NCI-H446 (cell line): Measurements from ENCODE around the gene RBM20.

Experiments used
- DNase-seq, 2 experiments: peaks; one replicate each; lab custom pipeline; 2025; lab: John Stamatoyannopoulos, UW

The RBM20 gene

DNA sequence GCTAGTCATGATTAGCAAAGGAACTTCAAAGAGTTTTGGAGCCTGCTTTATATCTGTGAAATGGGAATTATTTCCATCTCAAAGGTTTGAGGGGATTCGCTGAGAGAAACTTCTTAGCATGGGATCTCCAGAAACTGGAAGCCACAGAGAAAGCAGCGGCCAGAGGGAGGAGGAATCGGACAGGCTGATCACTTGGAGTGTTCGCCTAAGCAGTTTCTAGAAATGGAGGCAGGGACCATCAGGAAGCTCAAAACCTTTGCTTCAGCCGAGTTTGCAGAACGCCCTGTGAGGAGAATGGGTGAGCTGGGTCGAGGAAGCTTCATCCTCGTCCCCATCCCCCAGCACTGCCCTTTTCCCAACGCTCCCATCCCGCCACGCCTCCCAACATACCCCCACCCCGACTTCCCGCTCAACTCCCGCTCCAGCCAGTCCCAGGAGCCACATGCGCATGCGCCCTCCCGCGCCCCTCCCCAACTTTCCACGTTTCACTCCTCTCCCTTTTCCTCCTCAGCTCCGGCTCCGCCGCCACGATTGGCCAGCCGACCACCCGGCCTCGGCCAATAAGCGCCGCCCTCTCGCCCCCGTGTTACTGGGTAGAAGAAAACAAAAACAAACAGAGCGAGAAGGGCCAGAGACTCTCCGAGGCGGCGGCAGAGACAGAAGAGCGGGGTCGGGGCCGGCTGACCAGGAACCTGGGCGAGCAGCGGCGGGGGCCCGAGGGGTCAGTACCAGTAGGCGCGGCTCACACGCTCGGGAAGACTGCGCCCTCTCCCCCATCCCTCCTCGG is 227.4 kb downstream of the RBM20 start, which contains the start of gene PDCD4:
Gene PDCD4, plus strand, starts transcription at position 631 of the 787 bp plus-strand sequence. CDS start 4,100 bp downstream, outside the sequence.
- DNase-seq: peak; percentile 94

DNA sequence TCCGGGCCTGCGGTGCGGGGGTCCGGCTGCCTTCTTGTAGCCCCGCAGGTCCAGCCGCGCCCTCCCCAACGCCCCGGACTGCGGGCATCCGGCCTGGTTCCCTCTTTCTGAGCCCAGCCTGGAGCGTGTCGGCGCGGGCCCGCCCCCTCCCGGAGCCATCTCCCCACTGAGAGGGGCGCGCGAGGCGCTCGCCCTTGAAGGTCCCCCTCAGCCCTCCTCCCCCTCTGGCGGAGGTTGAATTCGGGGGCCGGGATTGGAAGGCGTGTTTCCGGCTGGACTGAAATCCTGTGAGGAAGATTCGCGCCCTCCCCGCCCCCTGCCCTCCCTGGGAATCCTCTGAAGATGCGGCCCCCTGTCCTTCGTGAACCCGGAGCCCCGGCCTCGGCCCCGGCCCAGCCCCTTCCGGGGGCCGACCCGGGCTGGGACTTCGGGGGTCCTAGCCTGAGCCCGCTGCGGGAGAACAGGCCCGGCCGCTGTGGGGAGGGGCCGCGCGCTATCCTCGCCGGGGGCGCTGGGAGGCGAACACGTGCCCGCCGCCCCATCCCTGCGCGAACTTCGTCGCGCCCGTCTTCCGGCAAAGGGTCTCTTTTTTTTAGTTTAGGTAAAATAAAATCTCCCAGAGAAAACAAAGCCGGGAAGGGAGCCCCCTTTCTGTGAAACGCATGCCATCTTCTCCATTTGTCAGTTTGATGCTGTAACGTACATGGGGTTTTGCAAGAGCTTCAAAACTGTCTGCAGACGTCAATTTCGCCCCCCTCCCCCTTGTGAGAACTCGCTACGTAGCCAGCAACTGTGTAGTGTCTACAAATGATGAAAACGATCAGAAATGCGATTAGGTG is 228.2 kb downstream of the RBM20 start:
- DNase-seq: peak; percentile 66 to 82

DNA sequence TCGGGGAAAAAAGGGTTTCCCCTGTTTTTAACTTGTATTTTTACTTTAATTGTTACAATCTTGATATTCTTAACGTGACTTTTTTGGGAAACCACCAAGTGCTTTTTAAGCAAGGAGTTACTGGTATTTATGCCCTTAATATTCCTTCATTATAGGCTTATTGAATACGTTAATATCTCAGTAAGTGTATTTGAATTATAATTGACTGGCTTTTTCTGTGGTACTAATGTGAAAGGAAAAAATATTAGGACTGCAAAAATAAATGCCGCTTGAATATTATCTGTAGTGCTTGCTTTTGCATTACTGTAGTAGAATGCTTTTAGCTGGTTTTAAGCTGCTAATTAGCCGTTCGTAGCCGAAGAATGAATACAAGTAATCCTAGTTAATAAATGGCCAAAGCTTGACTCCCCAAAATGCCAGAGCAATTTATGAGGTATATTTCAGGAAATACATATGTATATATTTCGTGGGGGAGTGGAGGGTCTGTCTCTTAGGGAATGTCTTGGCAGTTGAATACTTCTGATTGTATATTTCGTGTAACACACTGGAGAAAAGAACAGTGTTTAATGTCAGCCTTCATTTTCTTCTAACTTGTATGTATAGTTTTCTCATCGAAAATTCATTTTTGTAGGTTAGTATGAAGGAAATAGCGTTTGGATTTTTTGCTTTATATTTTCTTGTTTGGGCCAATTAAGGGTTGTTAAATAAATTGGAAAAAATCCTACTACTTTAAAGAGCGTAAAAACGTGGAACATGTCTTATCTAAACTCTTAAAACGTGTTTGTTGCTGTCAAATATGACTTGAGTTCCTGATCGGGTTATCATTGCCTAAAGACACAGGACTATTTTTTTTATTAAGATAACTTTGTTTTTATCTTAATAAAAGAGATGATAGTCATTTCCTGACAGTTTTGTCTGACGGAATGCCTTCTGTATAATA is 229.1 kb downstream of the RBM20 start:
- DNase-seq: no peak

DNA sequence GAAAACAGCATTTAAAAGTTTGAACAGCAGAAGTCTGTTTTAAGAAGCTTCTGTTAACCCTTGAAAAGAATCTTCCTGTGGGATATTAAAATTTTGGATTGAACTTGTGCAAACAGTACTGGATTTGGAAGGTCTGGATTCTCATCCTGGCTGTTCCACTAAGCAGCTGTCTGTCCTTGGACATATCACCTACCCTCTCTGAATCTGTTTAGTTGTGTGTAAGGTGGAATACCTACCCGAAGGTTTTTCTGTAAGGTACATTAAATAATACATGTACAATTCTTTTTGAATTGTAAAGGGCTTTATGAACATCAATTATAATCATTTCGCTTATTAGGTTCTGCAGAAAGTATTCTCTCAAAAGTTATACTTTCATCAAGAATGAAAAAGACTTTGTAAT is 229.8 kb downstream of the RBM20 start:
- no peak for DNase-seq

DNA sequence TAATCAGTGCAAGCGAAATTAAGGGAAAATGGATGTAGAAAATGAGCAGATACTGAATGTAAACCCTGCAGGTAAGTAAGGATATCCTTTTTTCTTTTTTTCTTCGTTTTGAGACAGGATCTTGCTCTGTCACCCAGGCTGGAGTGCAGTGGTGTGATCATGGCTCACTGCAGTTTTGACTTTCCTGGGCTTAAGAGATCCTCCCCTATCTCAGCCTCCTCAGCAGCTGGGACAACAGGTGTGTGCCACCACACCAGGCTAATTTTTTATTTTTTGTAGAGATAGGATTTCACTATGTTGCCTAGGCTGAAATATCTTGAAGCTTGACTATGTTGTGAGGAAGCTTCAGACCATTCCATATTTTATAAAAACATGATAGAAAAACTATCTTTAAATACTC is 231.9 kb downstream of the RBM20 start:
- no peak for DNase-seq

DNA sequence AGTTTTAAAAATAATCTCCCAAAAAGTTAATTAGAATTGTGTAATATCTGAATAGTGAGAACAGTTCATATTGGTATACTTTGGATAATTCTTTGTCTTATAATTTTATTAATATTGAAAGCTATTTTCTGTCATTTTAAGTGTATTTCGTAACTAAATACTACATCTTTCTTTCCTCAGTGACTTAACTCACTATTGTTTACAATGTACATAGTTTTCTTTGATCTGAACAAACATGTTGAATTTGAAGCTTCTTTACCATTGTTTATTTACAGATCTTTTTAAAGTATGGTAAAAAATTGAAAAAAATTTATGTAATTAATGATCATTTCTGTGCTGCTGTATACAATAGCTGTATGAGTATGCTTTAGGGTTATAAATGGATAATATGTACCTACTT is 232.7 kb downstream of the RBM20 start:
- DNase-seq: no peak

DNA sequence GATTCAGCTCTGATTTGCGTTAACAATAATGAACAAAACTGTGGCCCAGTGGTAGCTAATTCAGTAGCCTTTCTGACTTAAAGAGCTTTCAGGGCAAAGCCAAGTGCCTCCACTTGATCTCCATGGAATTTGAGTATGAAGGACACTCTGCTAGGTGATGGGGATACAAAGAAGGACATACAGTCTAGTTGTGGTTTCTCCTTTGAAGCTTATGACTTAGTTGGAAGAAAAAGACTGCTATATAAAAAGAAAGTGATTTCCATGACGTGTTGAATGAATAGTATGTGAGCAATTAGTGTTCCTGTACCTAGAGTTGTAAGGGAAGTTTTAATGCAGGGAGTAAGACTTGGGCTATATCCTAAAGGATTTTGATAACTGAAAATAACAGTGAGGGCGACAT is 235.9 kb downstream of the RBM20 start:
- DNase-seq: no peak

DNA sequence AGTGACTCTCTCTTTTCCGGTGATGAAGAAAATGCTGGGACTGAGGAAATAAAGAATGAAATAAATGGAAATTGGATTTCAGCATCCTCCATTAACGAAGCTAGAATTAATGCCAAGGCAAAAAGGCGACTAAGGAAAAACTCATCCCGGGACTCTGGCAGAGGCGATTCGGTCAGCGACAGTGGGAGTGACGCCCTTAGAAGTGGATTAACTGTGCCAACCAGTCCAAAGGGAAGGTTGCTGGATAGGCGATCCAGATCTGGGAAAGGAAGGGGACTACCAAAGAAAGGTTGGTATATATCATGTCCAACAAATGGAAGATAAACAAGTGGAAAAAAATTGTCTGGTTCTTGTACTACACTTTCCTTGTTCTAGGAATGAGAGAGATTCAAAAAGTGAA is 237.1 kb downstream of the RBM20 start:
- no peak for DNase-seq

DNA sequence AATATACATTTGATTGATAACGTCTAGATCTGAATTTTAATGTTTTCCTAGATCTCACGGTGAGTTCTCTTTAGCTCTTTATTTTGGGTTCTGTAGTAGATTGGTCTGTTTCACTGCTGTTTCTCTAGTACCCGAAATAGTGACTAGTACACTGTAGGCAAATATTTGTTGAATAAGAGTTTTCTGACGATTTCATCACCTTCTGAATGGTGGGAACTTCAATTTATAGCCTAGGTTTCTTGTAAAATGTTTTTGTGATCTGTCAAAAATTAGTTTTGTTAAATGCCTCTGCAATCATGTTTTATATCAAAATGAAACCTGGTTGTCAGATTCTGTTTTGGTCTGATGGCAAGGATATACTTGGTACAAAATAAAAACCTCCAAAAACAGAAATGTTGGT is 237.8 kb downstream of the RBM20 start:
- DNase-seq: no peak

DNA sequence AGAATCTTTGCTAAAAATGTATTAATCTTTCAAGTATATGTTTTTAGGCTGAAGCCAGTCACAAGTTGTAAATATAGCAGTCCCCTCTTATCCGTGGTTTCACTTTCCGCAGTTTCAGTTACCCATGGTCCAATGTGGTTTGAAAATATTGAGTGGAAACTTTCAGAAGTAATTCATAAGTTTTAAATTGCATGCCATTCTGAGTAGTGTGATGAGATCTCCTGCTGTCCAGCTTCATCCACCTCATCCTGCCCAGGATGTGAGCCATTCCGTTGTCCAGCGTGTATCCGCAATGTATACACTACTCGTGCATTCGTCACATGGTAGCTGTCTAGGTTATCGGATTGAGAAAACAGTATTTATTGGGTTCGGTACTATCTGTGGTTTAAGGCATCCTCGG is 239.8 kb downstream of the RBM20 start:
- no peak for DNase-seq

DNA sequence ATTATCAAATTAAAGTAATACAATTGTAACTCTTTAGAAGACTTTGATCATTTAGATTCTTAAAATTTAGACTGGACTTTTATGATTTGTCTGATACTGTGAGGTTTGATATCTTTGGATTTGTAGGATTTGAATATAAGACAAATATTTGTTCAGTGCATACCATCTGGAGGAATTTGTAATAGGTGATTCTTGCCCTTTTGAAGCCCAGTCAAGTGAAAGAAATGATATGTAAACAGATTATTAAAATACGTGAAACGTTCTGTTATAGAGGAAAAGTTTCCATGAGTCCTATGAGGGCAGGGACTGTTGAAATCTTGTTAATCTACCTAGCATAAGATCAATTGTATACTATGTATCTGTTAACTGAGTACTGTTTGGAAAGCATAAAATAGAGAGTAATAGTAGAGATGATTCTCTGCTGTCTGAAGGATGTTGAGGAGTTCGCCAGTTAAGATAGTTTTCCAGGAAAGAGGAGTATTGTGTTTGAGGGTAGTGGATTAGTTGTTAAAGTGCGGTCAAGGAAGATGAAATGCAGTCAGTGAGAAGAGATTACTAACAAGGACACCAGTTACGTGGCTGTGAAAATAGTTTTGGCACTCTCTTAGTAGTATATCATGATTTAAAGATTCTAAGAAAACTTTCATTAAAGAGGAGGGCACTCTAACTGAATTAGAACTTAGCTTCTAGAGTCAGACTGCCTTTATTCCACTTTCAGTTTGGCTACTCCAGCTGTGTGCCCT is 242.0 kb downstream of the RBM20 start:
- peak in 1 of 2 experiments; percentile 3 for DNase-seq

DNA sequence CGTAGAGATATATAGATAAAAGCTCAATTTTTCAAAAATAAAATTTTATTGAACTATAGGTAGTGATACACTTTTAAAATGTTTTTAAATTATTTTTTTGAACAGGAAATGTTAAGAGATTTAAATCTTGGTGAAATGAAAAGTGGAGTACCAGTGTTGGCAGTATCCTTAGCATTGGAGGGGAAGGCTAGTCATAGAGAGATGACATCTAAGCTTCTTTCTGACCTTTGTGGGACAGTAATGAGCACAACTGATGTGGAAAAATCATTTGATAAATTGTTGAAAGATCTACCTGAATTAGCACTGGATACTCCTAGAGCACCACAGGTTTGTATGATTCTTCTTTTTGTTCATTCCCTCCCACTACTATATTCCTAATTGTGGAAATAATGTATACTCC is 243.4 kb downstream of the RBM20 start:
- no peak for DNase-seq
